CD14-positive monocyte (primary cell): ENCODE data around the gene AMELY. TPM values are rescaled to one million over a fixed set of nuclear protein-coding genes. Genes with fewer than 3 reads are reported as not detected.

Source experiments
- DNase-seq, 3 donors: peaks; one replicate each; pipeline ENCODE4 v3.0.0-alpha.2; 2011 to 2022
- H2AFZ ChIP-seq: 2 replicates; pipeline ENCODE4 v1.6.0; 2012; ENCODE audit warnings: mild to moderate bottlenecking, low read depth, low read length, inconsistent platforms; ENCODE audit not compliant: insufficient read depth, poor library complexity, severe bottlenecking
- H3K27ac ChIP-seq, 2 donors: 1 replicate in 1 of 2; 2 replicates in 1 of 2; pipeline ENCODE4 v1.5.1; 2012 to 2013; ENCODE audit warnings: low read length in 2 of 2, control low read depth in 1 of 2, inconsistent platforms in 1 of 2, low read depth in 1 of 2, mild to moderate bottlenecking in 1 of 2
- H3K27me3 ChIP-seq, 2 donors: one replicate each; pipeline versions ENCODE4 v1.6.0 to v1.6.1; 2011 to 2013; ENCODE audit warnings: low read length in 2 of 2; ENCODE audit not compliant: control insufficient read depth in 2 of 2, insufficient read depth in 2 of 2
- H3K36me3 ChIP-seq, 2 donors: replicated peaks in 1 of 2; 1 replicate in 1 of 2; 2 replicates in 1 of 2; pipeline versions ENCODE4 v1.5.1 to v1.6.1; 2012 to 2013; ENCODE audit warnings: low read length in 2 of 2, control low read depth in 1 of 2, inconsistent platforms in 1 of 2, mild to moderate bottlenecking in 1 of 2; ENCODE audit not compliant: insufficient read depth in 2 of 2, control insufficient read depth in 1 of 2
- H3K4me1 ChIP-seq, 2 donors: 1 replicate in 1 of 2; 2 replicates in 1 of 2; pipeline versions ENCODE4 v1.5.1 to v1.6.1; 2012 to 2013; ENCODE audit warnings: low read length in 2 of 2, control low read depth in 1 of 2, inconsistent platforms in 1 of 2, mild to moderate bottlenecking in 1 of 2, moderate library complexity in 1 of 2; ENCODE audit not compliant: insufficient read depth in 2 of 2, control insufficient read depth in 1 of 2
- H3K4me2 ChIP-seq: replicated peaks from 2 replicates; pipeline ENCODE3; 2012; ENCODE audit warnings: low read length, moderate library complexity, mild to moderate bottlenecking; ENCODE audit not compliant: poor library complexity, severe bottlenecking; ENCODE audit errors: extremely low read depth
- H3K4me3 ChIP-seq, 3 experiments: fragments of 200-600 bp in 1 of 3; sonication (generic) in 1 of 3; replicated peaks in 1 of 3; 1 replicate in 2 of 3; 2 replicates in 1 of 3; pipeline ENCODE4 v1.5.1; 2011 to 2013; ENCODE audit warnings: low read length in 3 of 3, mild to moderate bottlenecking in 3 of 3, control low read depth in 2 of 3, low read depth in 2 of 3, inconsistent platforms in 1 of 3, moderate library complexity in 1 of 3
- H3K79me2 ChIP-seq: 2 replicates; pipeline ENCODE4 v1.6.0; 2012; ENCODE audit warnings: mild to moderate bottlenecking, control low read depth, inconsistent platforms, low read length, moderate library complexity; ENCODE audit not compliant: insufficient read depth
- H3K9ac ChIP-seq: 2 replicates; pipeline ENCODE4 v1.6.0; 2017; ENCODE audit warnings: low read length, mild to moderate bottlenecking; ENCODE audit not compliant: insufficient read depth, poor library complexity, severe bottlenecking
- H3K9me3 ChIP-seq, 2 donors: replicated peaks in 1 of 2; 1 replicate in 1 of 2; 2 replicates in 1 of 2; pipeline versions ENCODE4 v1.5.1 to v1.6.1; 2012 to 2013; ENCODE audit warnings: low read length in 2 of 2, control low read depth in 1 of 2; ENCODE audit not compliant: control insufficient read depth in 1 of 2, insufficient read depth in 1 of 2
- H4K20me1 ChIP-seq: 2 replicates; pipeline ENCODE4 v1.6.0; 2012; ENCODE audit warnings: mild to moderate bottlenecking, low read length, control low read depth, moderate library complexity; ENCODE audit not compliant: insufficient read depth
- H3K27ac Mint-ChIP-seq, 7 donors: one replicate each; pipeline ENCODE4 v1.8.0; 2020; ENCODE audit warnings: mild to moderate bottlenecking in 7 of 7, mixed read lengths in 7 of 7, moderate library complexity in 6 of 7, inconsistent platforms in 2 of 7
- H3K27me3 Mint-ChIP-seq, 3 donors: one replicate each; pipeline ENCODE4 v1.8.0; 2021 to 2022; ENCODE audit warnings: low read depth in 3 of 3, mild to moderate bottlenecking in 3 of 3, mixed read lengths in 3 of 3, moderate library complexity in 3 of 3, inconsistent platforms in 1 of 3
- H3K36me3 Mint-ChIP-seq, 2 donors: one replicate each; pipeline ENCODE4 v1.8.0; 2020; ENCODE audit warnings: mixed read lengths in 2 of 2, inconsistent platforms in 1 of 2, mild to moderate bottlenecking in 1 of 2
- H3K4me1 Mint-ChIP-seq: one replicate; pipeline ENCODE4 v1.8.0; 2020; ENCODE audit warnings: mild to moderate bottlenecking, mixed read lengths
- H3K4me3 Mint-ChIP-seq, 2 donors: one replicate each; pipeline ENCODE4 v1.8.0; 2020; ENCODE audit warnings: mild to moderate bottlenecking in 2 of 2, mixed read lengths in 2 of 2, moderate library complexity in 1 of 2
- H3K9me3 Mint-ChIP-seq, 7 donors: one replicate each; pipeline ENCODE4 v1.8.0; 2020 to 2022; ENCODE audit warnings: mixed read lengths in 7 of 7, mild to moderate bottlenecking in 6 of 7, moderate library complexity in 6 of 7, inconsistent platforms in 2 of 7
- CTCF ChIP-seq: fragments of 200-600 bp; IDR thresholded peaks from one replicate; pipeline ENCODE4 v1.8.0; 2022; ENCODE audit warnings: antibody characterized with exemption, mild to moderate bottlenecking
- WGBS: methylation state at CpG from one replicate; pipeline ENCODE4 v1.1.5; 2013; ENCODE audit warnings: missing lambda C conversion rate; ENCODE audit not compliant: insufficient coverage; 5-methylcytosine and 5-hydroxymethylcytosine counted together
- intact Hi-C, 2 donors: fragments of 100-400 bp; cut with micrococcal nuclease; formaldehyde crosslinking; loops; one replicate each; pipeline versions ENCODE4 v1.15.0 to v1.15.1; 2023
- polyA plus RNA-seq, 3 donors: library from polyadenylated mRNA; depleted of rRNA in 1 of 3; unstranded in 2 of 3; stranded (reverse) in 1 of 3; fragments of 300-500 nt in 2 of 3; fragments of >200 nt in 1 of 3; fragmentation: Illumina TruSeq in 2 of 3; gene quantifications; 1 replicate in 2 of 3; 2 replicates in 1 of 3; pipeline ENCODE4 v1.2.3, GENCODE V29; 2012 to 2021

Gene AMELY
- polyA plus RNA-seq, 3 donors, result not detected

DNA sequence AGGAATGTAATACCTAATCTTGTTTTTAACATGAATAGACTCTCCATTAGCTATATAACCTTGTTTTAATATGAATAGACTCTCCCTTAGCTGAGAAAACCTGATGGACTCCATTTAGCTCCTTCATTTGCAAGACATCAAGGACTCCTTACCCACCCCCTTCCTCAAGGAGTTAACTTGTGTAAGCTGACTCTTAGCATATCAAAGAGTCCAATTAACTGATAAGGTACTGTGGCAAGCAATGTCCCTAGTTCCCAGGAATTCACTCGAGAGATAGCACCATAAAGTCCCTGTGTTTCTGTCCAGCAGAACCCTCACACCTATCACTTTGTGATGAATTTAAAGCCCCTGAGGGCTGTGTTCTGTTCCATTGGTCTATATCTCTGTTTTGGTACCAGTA is 16.3 kb downstream of the AMELY start:
- H3K27ac Mint-ChIP-seq, result no peak overlapping the region
- DNase-seq, result no peak
- no peaks in the 10 kb centered on the region for H3K36me3 ChIP-seq
- H2AFZ ChIP-seq, result no peak overlapping the region
- H3K9me3 Mint-ChIP-seq, result peaks cover 0 to 1% (median 0%) of the 10 kb centered on the region in 7 donors
- H3K79me2 ChIP-seq, result no peaks in the 10 kb centered on the region
- H3K27me3 Mint-ChIP-seq, result no peaks in the 10 kb centered on the region
- intact Hi-C loops, result no loop called here
- H3K9ac ChIP-seq, result no peak overlapping the region
- no peaks in the 10 kb centered on the region for H3K36me3 Mint-ChIP-seq
- no peaks in the 10 kb centered on the region for H3K27me3 ChIP-seq
- H3K4me2 ChIP-seq, result no peak overlapping the region
- no peaks in the 10 kb centered on the region for H3K4me1 ChIP-seq
- H4K20me1 ChIP-seq, result no peaks in the 10 kb centered on the region
- H3K4me1 Mint-ChIP-seq, result no peaks in the 10 kb centered on the region
- no peak for TF ChIP-seq CTCF
- H3K4me3 Mint-ChIP-seq, result no peak overlapping the region
- H3K4me3 ChIP-seq, result no peak overlapping the region
- no peaks in the 10 kb centered on the region for H3K9me3 ChIP-seq
- no CpG with 5 or more reads among the region's 1 CpG for WGBS
- H3K27ac ChIP-seq, result no peak overlapping the region

DNA sequence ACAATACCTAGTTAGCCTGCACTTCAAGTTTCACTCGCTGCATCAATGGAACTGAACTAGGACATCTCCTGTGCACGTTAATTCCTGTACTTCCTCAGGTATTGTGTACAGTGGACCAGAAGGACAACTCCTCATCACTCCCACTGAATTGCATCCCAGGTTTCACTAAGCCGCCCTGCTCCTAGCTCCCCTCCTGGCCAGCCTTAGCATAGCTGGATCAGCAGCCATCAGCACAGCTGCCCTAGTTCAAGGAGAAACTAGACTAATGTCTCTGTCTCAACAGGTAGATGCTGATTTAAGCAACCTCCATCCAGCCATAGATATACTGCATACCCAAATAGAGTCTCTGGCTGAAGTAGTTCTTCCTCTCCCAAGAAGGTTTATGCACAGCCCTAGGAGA is 17.1 kb downstream of the AMELY start:
- Histone ChIP-seq H3K36me3 (no peaks in the 10 kb centered on the region), H3K79me2 (no peaks in the 10 kb centered on the region), H3K27me3 (no peaks in the 10 kb centered on the region), H3K4me1 (no peaks in the 10 kb centered on the region), H3K4me3 (no peak overlapping the region), H3K9ac (no peak overlapping the region), H2AFZ (no peak overlapping the region), H3K27ac (no peak overlapping the region), H3K4me2 (no peak overlapping the region), H4K20me1 (no peaks in the 10 kb centered on the region), H3K9me3 (no peaks in the 10 kb centered on the region)
- Mint-ChIP-seq H3K9me3 (peaks cover 0 to 1% (median 0%) of the 10 kb centered on the region in 7 donors), H3K27me3 (no peaks in the 10 kb centered on the region), H3K4me1 (no peaks in the 10 kb centered on the region), H3K4me3 (no peak overlapping the region), H3K36me3 (no peaks in the 10 kb centered on the region), H3K27ac (no peak overlapping the region)
- DNase-seq, result no peak
- TF ChIP-seq CTCF, result no peak
- intact Hi-C loops, result no loop called here
- WGBS, result no CpG with 5 or more reads among the region's 3 CpGs
